GM23338 (cell line): ENCODE data around the gene CCR5. TPM values are rescaled to one million over a fixed set of nuclear protein-coding genes. Genes with fewer than 3 reads are reported as not detected.

ENCODE experiments used
- ATAC-seq: fragments of 200-7000 bp; cut with Tn5 transposase; 3 replicates; pipeline ENCODE4 v1.9.1; 2020
- DNase-seq: peaks from one replicate; pipeline ENCODE4 v3.0.0-alpha.2; 2015; ENCODE audit warnings: low spot score
- H2AFZ ChIP-seq: fragments of 200-600 bp; sonication (generic); 2 replicates; pipeline ENCODE4 v1.8.0; 2016; ENCODE audit warnings: antibody characterized with exemption, mild to moderate bottlenecking, moderate library complexity
- H3F3A ChIP-seq: fragments of 200-600 bp; sonication (generic); replicated peaks from 2 replicates; pipeline ENCODE4 v1.8.0; 2017; ENCODE audit warnings: antibody characterized with exemption, mixed run types, low read depth
- H3K27ac ChIP-seq: fragments of 200-600 bp; sonication (generic); 2 replicates; pipeline ENCODE4 v1.6.1; 2016; ENCODE audit warnings: low read depth
- H3K27me3 ChIP-seq: fragments of 200-600 bp; sonication (generic); 2 replicates; pipeline ENCODE4 v1.8.0; 2016; ENCODE audit warnings: mild to moderate bottlenecking, mixed run types, moderate library complexity; ENCODE audit not compliant: insufficient read depth
- H3K36me3 ChIP-seq: fragments of 200-600 bp; sonication (generic); 2 replicates; pipeline ENCODE4 v1.8.0; 2016; ENCODE audit warnings: mild to moderate bottlenecking; ENCODE audit not compliant: insufficient read depth
- H3K4me1 ChIP-seq: fragments of 200-600 bp; sonication (generic); 2 replicates; pipeline ENCODE4 v1.8.0; 2016; ENCODE audit warnings: mild to moderate bottlenecking, moderate library complexity; ENCODE audit not compliant: insufficient read depth
- H3K4me2 ChIP-seq: fragments of 200-600 bp; sonication (generic); 2 replicates; pipeline ENCODE4 v1.7.1; 2017; ENCODE audit warnings: mixed run types
- H3K4me3 ChIP-seq: fragments of 200-600 bp; sonication (generic); 2 replicates; pipeline ENCODE4 v1.6.1; 2016; ENCODE audit warnings: mixed run types
- H3K79me2 ChIP-seq: fragments of 200-600 bp; sonication (generic); replicated peaks from 2 replicates; pipeline ENCODE4 v1.8.0; 2017; ENCODE audit warnings: mild to moderate bottlenecking; ENCODE audit not compliant: insufficient read depth
- H3K9me2 ChIP-seq: fragments of 200-600 bp; sonication (generic); 2 replicates; pipeline ENCODE4 v1.8.0; 2017; ENCODE audit not compliant: insufficient read depth
- H4K20me1 ChIP-seq: fragments of 200-600 bp; sonication (generic); replicated peaks from 2 replicates; pipeline ENCODE4 v1.8.0; 2017; ENCODE audit warnings: mild to moderate bottlenecking; ENCODE audit not compliant: insufficient read depth
- H3K27ac Mint-ChIP-seq: 2 replicates; pipeline ENCODE4 v1.8.0; 2020; ENCODE audit warnings: inconsistent platforms, mild to moderate bottlenecking, moderate library complexity, mixed read lengths
- H3K27me3 Mint-ChIP-seq: 3 replicates; pipeline ENCODE4 v1.8.0; 2022; ENCODE audit warnings: low read depth, mild to moderate bottlenecking, moderate library complexity, mixed read lengths, inconsistent platforms; ENCODE audit not compliant: insufficient read depth, poor library complexity
- H3K36me3 Mint-ChIP-seq: 3 replicates; pipeline ENCODE4 v1.8.0; 2021; ENCODE audit warnings: low read depth, mild to moderate bottlenecking, inconsistent platforms, moderate library complexity, mixed read lengths
- H3K4me1 Mint-ChIP-seq: 3 replicates; pipeline ENCODE4 v1.8.0; 2020; ENCODE audit warnings: mild to moderate bottlenecking, inconsistent platforms, mixed read lengths
- H3K4me3 Mint-ChIP-seq: 3 replicates; pipeline ENCODE4 v1.8.0; 2021; ENCODE audit warnings: moderate library complexity, mild to moderate bottlenecking, inconsistent platforms, mixed read lengths
- H3K9me3 Mint-ChIP-seq: 3 replicates; pipeline ENCODE4 v1.8.0; 2020; ENCODE audit warnings: moderate library complexity, mild to moderate bottlenecking, inconsistent platforms, mixed read lengths
- CREB1 ChIP-seq: fragments of 250-450 bp; sonication (Bioruptor Pico); IDR thresholded peaks from 2 replicates; pipeline ENCODE4 v1.5.0; 2020; ENCODE audit warnings: low read depth, mild to moderate bottlenecking, moderate library complexity
- ETS1 ChIP-seq: IDR thresholded peaks from 2 replicates; pipeline ENCODE4 v1.6.1; 2016; ENCODE audit warnings: antibody characterized with exemption
- EZH2 ChIP-seq: fragments of 200-600 bp; sonication (generic); IDR thresholded peaks from one replicate; pipeline ENCODE4 v1.8.0; 2017; ENCODE audit warnings: antibody characterized with exemption, mild to moderate bottlenecking, low read depth; ENCODE audit not compliant: unreplicated experiment
- EZH2phosphoT487 ChIP-seq: fragments of 200-600 bp; sonication (generic); IDR thresholded peaks from one replicate; pipeline ENCODE4 v1.8.1; 2018; ENCODE audit warnings: antibody characterized with exemption; ENCODE audit not compliant: unreplicated experiment
- JUNB ChIP-seq: IDR thresholded peaks from one replicate; pipeline ENCODE4 v1.6.1; 2016; ENCODE audit warnings: antibody characterized with exemption; ENCODE audit not compliant: unreplicated experiment
- NANOG ChIP-seq: IDR thresholded peaks from 2 replicates; pipeline ENCODE4 v1.6.1; 2016; ENCODE audit warnings: antibody characterized with exemption, borderline replicate concordance
- POLR2AphosphoS5 ChIP-seq: IDR thresholded peaks from 2 replicates; pipeline ENCODE4 v1.6.1; 2016; ENCODE audit warnings: antibody characterized with exemption, low read depth
- REST ChIP-seq: IDR thresholded peaks from one replicate; pipeline ENCODE4 v1.6.1; 2018; ENCODE audit warnings: antibody characterized with exemption; ENCODE audit not compliant: unreplicated experiment
- STAT1 ChIP-seq: IDR thresholded peaks from one replicate; pipeline ENCODE4 v1.6.1; 2016; ENCODE audit warnings: antibody characterized with exemption; ENCODE audit not compliant: unreplicated experiment
- ZNF114 ChIP-seq: fragments of 250-450 bp; sonication (Bioruptor Pico); IDR thresholded peaks from 2 replicates; pipeline ENCODE4 v1.5.0; 2020; ENCODE audit warnings: mild to moderate bottlenecking, moderate library complexity
- ZNF331 ChIP-seq: fragments of 250-450 bp; sonication (Bioruptor Pico); IDR thresholded peaks from 2 replicates; pipeline ENCODE4 v1.5.0; 2020; ENCODE audit warnings: low read depth, mild to moderate bottlenecking, moderate library complexity
- ZNF462 ChIP-seq: fragments of 250-450 bp; sonication (Bioruptor Pico); IDR thresholded peaks from 2 replicates; pipeline ENCODE4 v1.5.0; 2020; ENCODE audit warnings: mild to moderate bottlenecking, moderate library complexity
- polyA plus RNA-seq: library from polyadenylated mRNA; unstranded; fragments of >200 nt; fragmentation: Nextera tagmentation; extraction: Ambion mirVana; gene quantifications from 2 replicates; pipeline ENCODE4 v1.2.1, GENCODE V29; 2016
- total RNA-seq: library from RNA; depleted of rRNA; stranded (reverse); fragments of >200 nt; shearing (Covaris generic); gene quantifications from 2 replicates; pipeline ENCODE4 v1.2.3, GENCODE V29; 2014
- TF ChIP-seq, protein P1 (sequence below), 2 experiments: fragments of 200-600 bp in 1 of 2; sonication (generic) in 1 of 2; conservative IDR thresholded peaks; 2 replicates each; pipeline versions ENCODE4 v1.5.1 to v1.6.1; 2016 to 2017; ENCODE audit warnings: antibody characterized with exemption in 2 of 2, low read depth in 2 of 2, mild to moderate bottlenecking in 2 of 2, moderate library complexity in 1 of 2

Gene CCR5
- total and polyA plus RNA-seq, 2 experiments from 2014 or later, result not detected

- no peaks in the 10 kb centered on the region for H3K36me3 Mint-ChIP-seq
Measured at GRCh38 chr3:46325645-46326300, 45.0 kb upstream of the CCR5 start.

More at GRCh38 chr3:46325645-46326300, 45.0 kb upstream of the CCR5 start:
- TF ChIP-seq ETS1 (no peak), POLR2AphosphoS5 (no peak), ZNF114 (CRISPR knock-in tag) (no peak), CREB1 (no peak), EZH2 (no peak), STAT1 (no peak), ZNF462 (CRISPR knock-in tag) (no peak), REST (no peak), EZH2phosphoT487 (no peak), ZNF331 (no peak), JUNB (no peak), NANOG (no peak)
- TF ChIP-seq, protein P1, sequence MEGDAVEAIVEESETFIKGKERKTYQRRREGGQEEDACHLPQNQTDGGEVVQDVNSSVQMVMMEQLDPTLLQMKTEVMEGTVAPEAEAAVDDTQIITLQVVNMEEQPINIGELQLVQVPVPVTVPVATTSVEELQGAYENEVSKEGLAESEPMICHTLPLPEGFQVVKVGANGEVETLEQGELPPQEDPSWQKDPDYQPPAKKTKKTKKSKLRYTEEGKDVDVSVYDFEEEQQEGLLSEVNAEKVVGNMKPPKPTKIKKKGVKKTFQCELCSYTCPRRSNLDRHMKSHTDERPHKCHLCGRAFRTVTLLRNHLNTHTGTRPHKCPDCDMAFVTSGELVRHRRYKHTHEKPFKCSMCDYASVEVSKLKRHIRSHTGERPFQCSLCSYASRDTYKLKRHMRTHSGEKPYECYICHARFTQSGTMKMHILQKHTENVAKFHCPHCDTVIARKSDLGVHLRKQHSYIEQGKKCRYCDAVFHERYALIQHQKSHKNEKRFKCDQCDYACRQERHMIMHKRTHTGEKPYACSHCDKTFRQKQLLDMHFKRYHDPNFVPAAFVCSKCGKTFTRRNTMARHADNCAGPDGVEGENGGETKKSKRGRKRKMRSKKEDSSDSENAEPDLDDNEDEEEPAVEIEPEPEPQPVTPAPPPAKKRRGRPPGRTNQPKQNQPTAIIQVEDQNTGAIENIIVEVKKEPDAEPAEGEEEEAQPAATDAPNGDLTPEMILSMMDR (conservative IDR thresholded peaks at IDR 0.05; ENCODE audit: low read depth in 2 of 2), result no peak
- Histone ChIP-seq H3K27me3 (no peaks in the 10 kb centered on the region), H3K36me3 (no peaks in the 10 kb centered on the region), H3K4me3 (no peak overlapping the region), H3K27ac (no peak overlapping the region), H3F3A (no peaks in the 10 kb centered on the region), H3K4me1 (no peaks in the 10 kb centered on the region), H2AFZ (no peak overlapping the region), H3K9me2 (peaks cover 10% of the 10 kb centered on the region; the same call in 1 of the 2 replicates), H3K4me2 (no peak overlapping the region), H3K79me2 (no peaks in the 10 kb centered on the region), H4K20me1 (no peaks in the 10 kb centered on the region)
- Mint-ChIP-seq H3K4me3 (no peak overlapping the region), H3K4me1 (no peaks in the 10 kb centered on the region), H3K27ac (no peak overlapping the region), H3K9me3 (peaks cover 1% of the 10 kb centered on the region; the same call in 1 of the 3 replicates), H3K27me3 (no peaks in the 10 kb centered on the region)
- ATAC-seq (no peak), DNase-seq (no peak)
